ENCODE results near the gene KCNC2.
"Not testable (repeated sequence)": the region's sequence is repeated elsewhere in the genome, so short reads cannot be mapped to it uniquely, and the experiment has no call there.

The KCNC2 gene

GRCh38 chr12:75190846-75191245, 18.8 kb downstream of the KCNC2 start:
- no peaks in the 10 kb centered on the region for H3K27me3 Mint-ChIP-seq (ENCODE audit: low read depth)
- no peaks in the 10 kb centered on the region for H3K36me3 Mint-ChIP-seq (ENCODE audit: low read depth)
- H3K9me3 Mint-ChIP-seq, result no peaks in the 10 kb centered on the region
- H3K4me3 Mint-ChIP-seq, result no peak overlapping the region
- H3K27ac Mint-ChIP-seq, result no peak overlapping the region
- H3K4me1 Mint-ChIP-seq (ENCODE audit: low read depth), result no peaks in the 10 kb centered on the region

GRCh38 chr12:75185881-75186280, 23.8 kb downstream of the KCNC2 start:
- not testable (repeated sequence) for H3K4me3 Mint-ChIP-seq; H3K36me3 Mint-ChIP-seq (ENCODE audit: low read depth); H3K4me1 Mint-ChIP-seq (ENCODE audit: low read depth); H3K9me3 Mint-ChIP-seq; H3K27me3 Mint-ChIP-seq (ENCODE audit: low read depth); H3K27ac Mint-ChIP-seq

DNA sequence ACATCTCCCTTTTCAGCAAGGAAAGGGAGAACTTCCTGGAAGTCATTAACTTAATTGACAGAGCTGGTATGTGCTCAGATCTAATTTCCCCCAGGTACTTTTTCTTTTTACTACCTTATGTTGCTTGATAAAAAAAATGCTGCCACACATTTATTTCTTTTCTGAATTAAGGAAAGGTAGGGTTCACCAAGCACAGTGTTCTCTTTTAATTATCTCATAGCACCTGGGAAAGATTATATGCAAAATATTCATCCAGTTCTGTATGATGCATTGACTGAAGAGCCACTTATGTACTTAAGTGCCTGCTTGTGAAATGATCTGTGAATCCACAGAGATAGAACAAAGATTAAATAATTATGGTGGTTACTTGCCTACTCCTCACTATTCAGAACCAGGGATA, 25.1 kb downstream of the KCNC2 start:
- Mint-ChIP-seq H3K27me3 (ENCODE audit: low read depth) (no peaks in the 10 kb centered on the region), H3K27ac (no peak overlapping the region), H3K4me3 (no peak overlapping the region), H3K9me3 (no peaks in the 10 kb centered on the region), H3K36me3 (ENCODE audit: low read depth) (no peaks in the 10 kb centered on the region), H3K4me1 (ENCODE audit: low read depth) (no peaks in the 10 kb centered on the region)

DNA sequence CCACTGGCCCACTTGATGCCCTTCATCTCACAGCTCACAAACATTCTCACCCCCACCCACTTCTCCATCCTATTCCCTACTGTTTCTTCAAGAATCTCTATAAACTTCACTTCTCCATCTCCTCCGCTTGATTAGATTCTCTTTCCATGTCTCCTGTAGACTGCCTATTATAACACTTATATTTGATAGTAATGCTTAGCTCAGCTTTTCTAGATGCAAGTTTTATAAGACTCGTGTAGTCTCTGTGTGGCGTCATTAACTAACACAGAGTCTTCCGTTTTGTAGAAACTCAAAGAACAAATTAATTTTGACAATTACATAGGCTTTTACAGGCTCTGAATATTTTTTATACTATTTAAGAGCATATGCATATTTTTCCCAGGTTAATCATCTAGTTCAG, 25.7 kb downstream of the KCNC2 start:
- H3K4me1 Mint-ChIP-seq (ENCODE audit: low read depth), result no peaks in the 10 kb centered on the region
- H3K27me3 Mint-ChIP-seq (ENCODE audit: low read depth), result no peaks in the 10 kb centered on the region
- no peak overlapping the region for H3K4me3 Mint-ChIP-seq

GRCh38 chr12:75177997-75178396, 31.6 kb downstream of the KCNC2 start:
- H3K4me3 Mint-ChIP-seq, result no peak overlapping the region

More for the DNA sequence above, 25.7 kb downstream of the KCNC2 start:
- Mint-ChIP-seq H3K36me3 (ENCODE audit: low read depth) (no peaks in the 10 kb centered on the region), H3K27ac (no peak overlapping the region), H3K9me3 (no peaks in the 10 kb centered on the region)

DNA sequence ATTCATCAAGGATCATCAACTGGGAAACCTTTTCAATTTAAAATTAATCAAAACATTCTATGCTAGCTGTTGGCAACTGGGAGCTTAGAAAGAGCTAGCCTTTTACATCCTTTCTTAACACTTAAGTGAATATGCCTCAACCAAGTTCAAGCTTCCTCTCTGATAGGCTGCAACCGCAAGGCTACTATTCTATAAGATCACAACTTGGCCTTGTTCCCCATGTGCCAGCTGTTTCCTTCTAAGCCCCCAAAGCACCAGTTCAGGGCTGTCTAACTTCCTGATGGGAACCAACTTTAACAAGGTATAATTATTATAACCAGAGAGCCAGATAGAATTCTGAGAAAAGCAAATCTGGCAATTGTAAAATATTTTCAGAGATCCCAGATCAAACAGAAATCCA, 37.0 kb downstream of the KCNC2 start:
- H3K9me3 Mint-ChIP-seq, result no peaks in the 10 kb centered on the region
- no peaks in the 10 kb centered on the region for H3K36me3 Mint-ChIP-seq (ENCODE audit: low read depth)
- no peak overlapping the region for H3K4me3 Mint-ChIP-seq
- no peak overlapping the region for H3K27ac Mint-ChIP-seq
- H3K27me3 Mint-ChIP-seq (ENCODE audit: low read depth), result no peaks in the 10 kb centered on the region
- H3K4me1 Mint-ChIP-seq (ENCODE audit: low read depth), result no peaks in the 10 kb centered on the region

More at GRCh38 chr12:75177997-75178396, 31.6 kb downstream of the KCNC2 start:
- H3K27ac Mint-ChIP-seq, result no peak overlapping the region
- H3K4me1 Mint-ChIP-seq (ENCODE audit: low read depth), result no peaks in the 10 kb centered on the region
- H3K27me3 Mint-ChIP-seq (ENCODE audit: low read depth), result no peaks in the 10 kb centered on the region
- no peaks in the 10 kb centered on the region for H3K36me3 Mint-ChIP-seq (ENCODE audit: low read depth)
- no peaks in the 10 kb centered on the region for H3K9me3 Mint-ChIP-seq

DNA sequence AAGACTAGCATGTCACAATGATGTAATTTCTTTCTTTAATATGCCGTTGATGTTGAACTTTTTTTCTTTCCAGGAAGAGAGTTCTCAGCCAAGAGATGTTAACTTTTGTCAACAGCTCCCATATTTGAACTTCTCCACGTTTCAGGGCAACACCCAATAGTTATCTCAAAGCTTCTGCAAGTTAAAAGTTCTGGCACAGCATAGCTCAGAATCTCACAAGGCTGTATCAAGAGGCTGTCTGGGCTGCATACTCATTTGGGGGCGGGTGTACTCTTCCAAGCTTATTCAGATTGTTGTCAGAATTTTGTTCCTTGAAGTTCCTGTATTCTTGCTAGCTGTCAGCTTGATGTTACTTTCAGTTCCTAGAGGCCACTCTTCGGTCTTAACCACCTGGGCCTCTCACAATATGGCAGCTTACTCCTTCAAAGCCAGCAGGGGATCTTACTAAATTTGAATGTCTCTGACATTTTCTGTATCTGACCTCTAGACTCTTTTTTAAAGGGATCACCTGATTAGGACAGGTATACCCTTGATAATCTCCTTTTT, 38.9 kb downstream of the KCNC2 start:
- H3K27me3 Mint-ChIP-seq (ENCODE audit: low read depth), result no peaks in the 10 kb centered on the region
- no peaks in the 10 kb centered on the region for H3K36me3 Mint-ChIP-seq (ENCODE audit: low read depth)
- no peaks in the 10 kb centered on the region for H3K4me1 Mint-ChIP-seq (ENCODE audit: low read depth)
- no peaks in the 10 kb centered on the region for H3K9me3 Mint-ChIP-seq
- H3K4me3 Mint-ChIP-seq, result no peak overlapping the region
- no peak overlapping the region for H3K27ac Mint-ChIP-seq

- H3K9me3 Mint-ChIP-seq, result no peaks in the 10 kb centered on the region
- no peaks in the 10 kb centered on the region for H3K36me3 Mint-ChIP-seq (ENCODE audit: low read depth)
- no peak overlapping the region for H3K4me3 Mint-ChIP-seq
- H3K27ac Mint-ChIP-seq, result no peak overlapping the region
- no peaks in the 10 kb centered on the region for H3K27me3 Mint-ChIP-seq (ENCODE audit: low read depth)
- no peaks in the 10 kb centered on the region for H3K4me1 Mint-ChIP-seq (ENCODE audit: low read depth)
These were observed 46.8 kb downstream of the KCNC2 start for GRCh38 chr12:75162845-75163244.

- Mint-ChIP-seq H3K27ac (no peak overlapping the region), H3K4me1 (ENCODE audit: low read depth) (no peaks in the 10 kb centered on the region), H3K4me3 (no peak overlapping the region), H3K27me3 (ENCODE audit: low read depth) (no peaks in the 10 kb centered on the region), H3K36me3 (ENCODE audit: low read depth) (no peaks in the 10 kb centered on the region), H3K9me3 (no peaks in the 10 kb centered on the region)
These were observed 48.2 kb downstream of the KCNC2 start for GRCh38 chr12:75161488-75161887.

- Mint-ChIP-seq H3K36me3 (ENCODE audit: low read depth) (no peaks in the 10 kb centered on the region), H3K9me3 (no peaks in the 10 kb centered on the region), H3K4me1 (ENCODE audit: low read depth) (no peaks in the 10 kb centered on the region), H3K4me3 (no peak overlapping the region), H3K27ac (no peak overlapping the region), H3K27me3 (ENCODE audit: low read depth) (no peaks in the 10 kb centered on the region)
These were observed 52.3 kb downstream of the KCNC2 start for GRCh38 chr12:75157385-75157784.

DNA sequence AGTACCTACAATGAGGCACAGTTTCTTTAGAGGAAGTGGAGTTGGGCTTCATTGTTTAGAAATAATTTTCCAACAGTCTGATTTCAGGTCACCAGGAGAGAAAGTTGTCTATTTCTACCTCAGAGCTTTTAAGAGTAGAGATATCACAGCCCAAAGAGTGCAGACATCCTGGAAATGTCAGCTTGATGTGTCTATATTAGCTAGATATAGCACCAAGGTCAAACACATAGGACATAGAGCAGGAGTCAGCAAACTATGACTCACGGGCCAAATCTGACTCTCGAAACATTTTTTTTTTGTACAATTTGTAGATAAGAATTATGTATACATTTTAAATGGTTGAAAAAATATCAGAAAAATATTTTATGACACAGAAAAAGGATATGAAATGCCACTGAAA, 53.7 kb downstream of the KCNC2 start:
- H3K36me3 Mint-ChIP-seq (ENCODE audit: low read depth), result no peaks in the 10 kb centered on the region
- H3K27ac Mint-ChIP-seq, result no peak overlapping the region
- no peaks in the 10 kb centered on the region for H3K27me3 Mint-ChIP-seq (ENCODE audit: low read depth)
- H3K9me3 Mint-ChIP-seq, result no peaks in the 10 kb centered on the region
- no peaks in the 10 kb centered on the region for H3K4me1 Mint-ChIP-seq (ENCODE audit: low read depth)
- no peak overlapping the region for H3K4me3 Mint-ChIP-seq

DNA sequence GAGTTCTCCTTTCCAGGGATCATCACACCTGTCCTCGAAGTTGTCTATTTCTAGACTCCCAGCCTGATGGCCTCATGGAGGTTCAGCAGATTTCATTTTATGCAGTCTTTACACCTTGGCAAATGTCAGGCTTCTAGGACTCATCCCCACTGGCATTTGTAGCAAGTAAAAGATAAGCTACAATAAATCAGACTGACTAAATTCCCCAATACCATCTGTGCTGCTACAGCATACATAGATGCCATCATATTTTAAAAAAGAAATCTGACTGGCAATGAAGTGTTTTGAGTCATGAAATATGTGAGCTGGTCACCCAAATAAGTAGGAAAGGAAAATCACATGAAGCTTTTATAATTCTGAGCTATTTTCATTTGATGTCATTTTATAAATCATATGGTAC, 55.3 kb downstream of the KCNC2 start:
- Mint-ChIP-seq H3K4me3 (no peak overlapping the region), H3K27ac (no peak overlapping the region), H3K9me3 (no peaks in the 10 kb centered on the region), H3K36me3 (ENCODE audit: low read depth) (no peaks in the 10 kb centered on the region), H3K4me1 (ENCODE audit: low read depth) (no peaks in the 10 kb centered on the region), H3K27me3 (ENCODE audit: low read depth) (no peaks in the 10 kb centered on the region)

DNA sequence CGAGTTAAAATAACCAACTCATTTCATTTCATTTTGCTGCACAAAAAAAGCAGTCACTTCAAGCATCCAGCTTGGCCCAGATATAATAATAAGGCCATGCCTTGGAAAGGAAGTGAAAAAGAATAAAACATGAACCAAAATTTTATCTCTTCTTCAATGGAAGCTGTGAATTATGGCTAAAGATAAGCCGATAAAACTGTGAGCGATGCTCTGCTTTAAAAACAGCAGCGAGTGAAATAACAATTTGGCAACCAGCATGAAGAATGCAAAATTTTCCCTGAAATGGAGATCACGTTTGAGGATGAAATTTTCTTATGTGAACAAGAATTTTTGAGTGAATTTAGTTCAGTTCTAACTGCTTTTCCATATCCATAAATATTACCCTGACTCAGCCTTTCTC, 70.4 kb downstream of the KCNC2 start:
- H3K36me3 Mint-ChIP-seq (ENCODE audit: low read depth), result no peaks in the 10 kb centered on the region
- H3K27me3 Mint-ChIP-seq (ENCODE audit: low read depth), result no peaks in the 10 kb centered on the region
- H3K4me1 Mint-ChIP-seq (ENCODE audit: low read depth), result no peaks in the 10 kb centered on the region
- no peak overlapping the region for H3K4me3 Mint-ChIP-seq
- H3K27ac Mint-ChIP-seq, result no peak overlapping the region
- no peaks in the 10 kb centered on the region for H3K9me3 Mint-ChIP-seq

DNA sequence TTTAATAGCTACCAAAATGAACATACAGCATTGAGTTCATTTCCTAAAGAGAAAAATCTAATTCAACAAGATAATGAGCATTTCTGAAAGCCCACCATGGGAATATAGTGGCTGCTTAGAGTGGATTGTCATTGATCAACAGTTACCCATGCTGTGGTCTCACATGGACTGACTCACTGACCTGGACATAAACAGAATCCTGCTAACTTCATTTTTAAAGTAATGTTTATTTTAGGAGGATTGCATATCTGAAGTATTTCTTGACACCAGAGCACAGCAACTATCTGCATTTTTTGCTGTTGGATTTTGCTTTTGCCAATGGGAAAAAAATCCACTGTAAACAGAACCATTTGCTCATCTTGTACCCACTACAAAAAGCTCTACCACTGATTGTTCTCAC, 71.7 kb downstream of the KCNC2 start:
- H3K4me1 Mint-ChIP-seq (ENCODE audit: low read depth), result no peaks in the 10 kb centered on the region
- H3K27me3 Mint-ChIP-seq (ENCODE audit: low read depth), result no peaks in the 10 kb centered on the region
- H3K36me3 Mint-ChIP-seq (ENCODE audit: low read depth), result no peaks in the 10 kb centered on the region
- H3K9me3 Mint-ChIP-seq, result no peaks in the 10 kb centered on the region
- H3K4me3 Mint-ChIP-seq, result no peak overlapping the region
- H3K27ac Mint-ChIP-seq, result no peak overlapping the region

- H3K4me1 Mint-ChIP-seq (ENCODE audit: low read depth), result no peaks in the 10 kb centered on the region
- H3K9me3 Mint-ChIP-seq, result no peaks in the 10 kb centered on the region
- no peaks in the 10 kb centered on the region for H3K36me3 Mint-ChIP-seq (ENCODE audit: low read depth)
- H3K27ac Mint-ChIP-seq, result no peak overlapping the region
- no peaks in the 10 kb centered on the region for H3K27me3 Mint-ChIP-seq (ENCODE audit: low read depth)
- no peak overlapping the region for H3K4me3 Mint-ChIP-seq
These were observed 74.6 kb downstream of the KCNC2 start for GRCh38 chr12:75135026-75135425.

DNA sequence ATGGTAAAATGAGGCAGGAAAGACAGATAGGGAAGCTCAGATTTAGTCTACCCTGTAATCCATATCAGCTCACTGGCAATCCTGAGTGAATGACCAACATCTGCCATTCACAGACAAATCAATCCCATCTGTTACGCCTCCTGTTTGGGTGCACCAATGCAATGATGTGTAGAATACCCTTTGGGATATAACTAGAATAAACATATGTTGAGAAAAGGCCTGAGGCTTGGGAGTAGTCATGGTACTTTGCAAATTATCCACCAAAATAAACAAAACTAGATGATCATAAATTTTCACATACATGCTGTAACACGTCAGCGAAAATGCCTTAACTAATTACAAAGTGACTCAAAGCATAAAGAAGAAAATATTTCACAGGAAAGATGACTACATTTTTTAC, 78.8 kb downstream of the KCNC2 start:
- H3K4me3 Mint-ChIP-seq, result no peak overlapping the region
- H3K36me3 Mint-ChIP-seq (ENCODE audit: low read depth), result no peaks in the 10 kb centered on the region

More for the DNA sequence above, 78.8 kb downstream of the KCNC2 start:
- Mint-ChIP-seq H3K9me3 (no peaks in the 10 kb centered on the region), H3K27me3 (ENCODE audit: low read depth) (no peaks in the 10 kb centered on the region), H3K27ac (no peak overlapping the region), H3K4me1 (ENCODE audit: low read depth) (no peaks in the 10 kb centered on the region)

All from T-helper 1 cell treated with Interleukin-12 subunit alpha and Interleukin-12 subunit beta and Interleukin-4 antibody, amounts not matched to agents 30 μg/mL and 1 μg/mL, for 36 hours (primary cell).